ENCODE measurements around the gene RPL23.
"Not testable (repeated sequence)": the region's sequence is repeated elsewhere in the genome, so short reads cannot be mapped to it uniquely, and the experiment has no call there.

The RPL23 gene

GRCh38 chr17:38861399-38861843 lies 7.9 kb upstream of the RPL23 start:
- H2BK5ac ChIP-seq (ENCODE audit: low read length) = no peak overlapping the region
- H3K4me2 ChIP-seq (ENCODE audit: insufficient read depth, low read length, poor library complexity, severe bottlenecking) = no peak overlapping the region
- H3K9ac ChIP-seq (ENCODE audit: low read depth, low read length, poor library complexity) = no peak overlapping the region
- H3K79me1 ChIP-seq (ENCODE audit: low read depth, low read length) = no peaks in the 10 kb centered on the region
- H2BK15ac ChIP-seq (ENCODE audit: low read length) = no peak overlapping the region
- H3K4me3 ChIP-seq (ENCODE audit: low read length in 2 of 2) = no peak overlapping the region
- no peak overlapping the region for H2AK5ac ChIP-seq (ENCODE audit: low read depth, low read length)
- DNase-seq (ENCODE audit: low spot score) = no peak
- H3K4me1 ChIP-seq (ENCODE audit: control insufficient read depth in 2 of 2, insufficient read depth in 1 of 2, low read depth in 1 of 2, low read length in 2 of 2) = peaks cover 0 to 2% of the 10 kb centered on the region in 2 donors
- no peak overlapping the region for H3K14ac ChIP-seq (ENCODE audit: low read length)
- H2AFZ ChIP-seq (ENCODE audit: low read length) = no peak overlapping the region
- H3K18ac ChIP-seq (ENCODE audit: low read length) = no peak overlapping the region
- no peaks in the 10 kb centered on the region for H3K9me3 ChIP-seq (replicated peaks in 1 of 2; ENCODE audit: control insufficient read depth in 2 of 2, insufficient read depth in 1 of 2, low read depth in 1 of 2, low read length in 2 of 2)
- H3K36me3 ChIP-seq (replicated peaks in 1 of 2; ENCODE audit: control insufficient read depth in 2 of 2, insufficient read depth in 2 of 2, low read length in 2 of 2) = no peaks in the 10 kb centered on the region
- H2BK120ac ChIP-seq (ENCODE audit: low read depth, low read length) = no peak overlapping the region
- no peak overlapping the region for H4K91ac ChIP-seq (ENCODE audit: low read depth, low read length, poor library complexity)
- H3K23ac ChIP-seq (ENCODE audit: low read depth, low read length, poor library complexity) = no peak overlapping the region
- no peak overlapping the region for H3K4ac ChIP-seq (ENCODE audit: low read length)
- H2BK12ac ChIP-seq (ENCODE audit: low read length) = no peak overlapping the region
- WGBS, 2 donors (ENCODE audit: extremely low coverage in 2 of 2, insufficient read length in 2 of 2, insufficient replicate concordance in 1 of 2) = no CpG with 5 or more reads among the region's 8 CpGs
- no peak overlapping the region for H4K8ac ChIP-seq (ENCODE audit: low read depth, low read length)
- no peak overlapping the region for H3K27ac ChIP-seq (replicated peaks; ENCODE audit: low read length)
- peaks cover 0 to 3% (median 0%) of the 10 kb centered on the region in 3 experiments for H3K27me3 ChIP-seq (ENCODE audit: control insufficient read depth in 3 of 3, insufficient read depth in 3 of 3, low read depth in 1 of 3, low read length in 3 of 3)

GRCh38 chr17:38857271-38857670 lies 3.8 kb upstream of the RPL23 start:
- no peak overlapping the region for H3K4ac ChIP-seq (ENCODE audit: low read length)
- no peak overlapping the region for H2BK12ac ChIP-seq (ENCODE audit: low read length)
- H2BK120ac ChIP-seq (ENCODE audit: low read depth, low read length) = no peak overlapping the region
- H4K8ac ChIP-seq (ENCODE audit: low read depth, low read length) = no peak overlapping the region
- no peak overlapping the region for H3K9ac ChIP-seq (ENCODE audit: low read depth, low read length, poor library complexity)
- no peak overlapping the region for H3K4me3 ChIP-seq (ENCODE audit: low read length in 2 of 2)
- H2AK5ac ChIP-seq (ENCODE audit: low read depth, low read length) = no peak overlapping the region
- WGBS, 2 donors (ENCODE audit: extremely low coverage in 2 of 2, insufficient read length in 2 of 2, insufficient replicate concordance in 1 of 2) = no CpG with 5 or more reads among the region's 5 CpGs
- H3K27me3 ChIP-seq (ENCODE audit: control insufficient read depth in 3 of 3, insufficient read depth in 3 of 3, low read depth in 1 of 3, low read length in 3 of 3) = peaks cover 0 to 3% (median 0%) of the 10 kb centered on the region in 3 experiments
- H3K4me1 ChIP-seq (ENCODE audit: control insufficient read depth in 2 of 2, insufficient read depth in 1 of 2, low read depth in 1 of 2, low read length in 2 of 2) = peaks cover 1 to 4% of the 10 kb centered on the region in 2 donors
- H2BK15ac ChIP-seq (ENCODE audit: low read length) = no peak overlapping the region
- H2AFZ ChIP-seq (ENCODE audit: low read length) = no peak overlapping the region
- DNase-seq (ENCODE audit: low spot score) = no peak
- H3K36me3 ChIP-seq (replicated peaks in 1 of 2; ENCODE audit: control insufficient read depth in 2 of 2, insufficient read depth in 2 of 2, low read length in 2 of 2) = peaks cover 4 to 7% of the 10 kb centered on the region in 2 donors
- no peak overlapping the region for H3K23ac ChIP-seq (ENCODE audit: low read depth, low read length, poor library complexity)
- no peak overlapping the region for H3K14ac ChIP-seq (ENCODE audit: low read length)
- no peaks in the 10 kb centered on the region for H3K79me1 ChIP-seq (ENCODE audit: low read depth, low read length)
- no peak overlapping the region for H3K4me2 ChIP-seq (ENCODE audit: insufficient read depth, low read length, poor library complexity, severe bottlenecking)
- H4K91ac ChIP-seq (ENCODE audit: low read depth, low read length, poor library complexity) = no peak overlapping the region
- no peak overlapping the region for H2BK5ac ChIP-seq (ENCODE audit: low read length)
- no peak overlapping the region for H3K27ac ChIP-seq (replicated peaks; ENCODE audit: low read length)
- no peaks in the 10 kb centered on the region for H3K9me3 ChIP-seq (replicated peaks in 1 of 2; ENCODE audit: control insufficient read depth in 2 of 2, insufficient read depth in 1 of 2, low read depth in 1 of 2, low read length in 2 of 2)
- no peak overlapping the region for H3K18ac ChIP-seq (ENCODE audit: low read length)

GRCh38 chr17:38855101-38855714 lies 1.7 kb upstream of the RPL23 start:
- not testable (repeated sequence) for H3K18ac ChIP-seq (ENCODE audit: low read length); H3K27me3 ChIP-seq (ENCODE audit: control insufficient read depth in 3 of 3, insufficient read depth in 3 of 3, low read depth in 1 of 3, low read length in 3 of 3); H3K4me2 ChIP-seq (ENCODE audit: insufficient read depth, low read length, poor library complexity, severe bottlenecking); H3K23ac ChIP-seq (ENCODE audit: low read depth, low read length, poor library complexity); H3K14ac ChIP-seq (ENCODE audit: low read length); H3K4me3 ChIP-seq (ENCODE audit: low read length in 2 of 2); H3K4ac ChIP-seq (ENCODE audit: low read length); H4K91ac ChIP-seq (ENCODE audit: low read depth, low read length, poor library complexity); H3K9ac ChIP-seq (ENCODE audit: low read depth, low read length, poor library complexity); DNase-seq (ENCODE audit: low spot score); H2AFZ ChIP-seq (ENCODE audit: low read length); H2BK15ac ChIP-seq (ENCODE audit: low read length); H3K27ac ChIP-seq (replicated peaks; ENCODE audit: low read length); H2BK120ac ChIP-seq (ENCODE audit: low read depth, low read length); H4K8ac ChIP-seq (ENCODE audit: low read depth, low read length); H3K9me3 ChIP-seq (replicated peaks in 1 of 2; ENCODE audit: control insufficient read depth in 2 of 2, insufficient read depth in 1 of 2, low read depth in 1 of 2, low read length in 2 of 2); H3K79me1 ChIP-seq (ENCODE audit: low read depth, low read length); H2BK5ac ChIP-seq (ENCODE audit: low read length); H2AK5ac ChIP-seq (ENCODE audit: low read depth, low read length)
- WGBS, 2 donors (ENCODE audit: extremely low coverage in 2 of 2, insufficient read length in 2 of 2, insufficient replicate concordance in 1 of 2) = no CpG with 5 or more reads among the region's 28 CpGs
- Histone ChIP-seq H3K4me1 (ENCODE audit: control insufficient read depth in 2 of 2, insufficient read depth in 1 of 2, low read depth in 1 of 2, low read length in 2 of 2) (peaks cover 7 to 18% of the 10 kb centered on the region in 2 donors), H2BK12ac (ENCODE audit: low read length) (peak overlapping the region; percentile 67), H3K36me3 (replicated peaks in 1 of 2; ENCODE audit: control insufficient read depth in 2 of 2, insufficient read depth in 2 of 2, low read length in 2 of 2) (peaks cover 17 to 28% of the 10 kb centered on the region in 2 donors)

GRCh38 chr17:38852771-38853291 lies 690 bp downstream of the RPL23 start:
- Histone ChIP-seq H2AFZ (ENCODE audit: low read length) (peak overlapping the region; percentile 75), H3K4me1 (ENCODE audit: control insufficient read depth in 2 of 2, insufficient read depth in 1 of 2, low read depth in 1 of 2, low read length in 2 of 2) (peaks cover 7 to 18% of the 10 kb centered on the region in 2 donors), H3K36me3 (replicated peaks in 1 of 2; ENCODE audit: control insufficient read depth in 2 of 2, insufficient read depth in 2 of 2, low read length in 2 of 2) (peaks cover 35 to 52% of the 10 kb centered on the region in 2 donors), H2BK12ac (ENCODE audit: low read length) (no peak overlapping the region), H2BK15ac (ENCODE audit: low read length) (no peak overlapping the region), H3K4me3 (ENCODE audit: low read length in 2 of 2) (peak overlapping the region; percentile 56 to 93), H4K8ac (ENCODE audit: low read depth, low read length) (no peak overlapping the region), H3K27me3 (ENCODE audit: control insufficient read depth in 3 of 3, insufficient read depth in 3 of 3, low read depth in 1 of 3, low read length in 3 of 3) (peaks cover 0 to 3% (median 0%) of the 10 kb centered on the region in 3 experiments), H3K4me2 (ENCODE audit: insufficient read depth, low read length, poor library complexity, severe bottlenecking) (peak overlapping the region; percentile 76), H4K91ac (ENCODE audit: low read depth, low read length, poor library complexity) (no peak overlapping the region), H3K9me3 (replicated peaks in 1 of 2; ENCODE audit: control insufficient read depth in 2 of 2, insufficient read depth in 1 of 2, low read depth in 1 of 2, low read length in 2 of 2) (no peaks in the 10 kb centered on the region), H3K9ac (ENCODE audit: low read depth, low read length, poor library complexity) (peak overlapping the region; percentile 82), H3K14ac (ENCODE audit: low read length) (no peak overlapping the region), H3K4ac (ENCODE audit: low read length) (no peak overlapping the region), H3K27ac (replicated peaks; ENCODE audit: low read length) (no peak overlapping the region), H3K79me1 (ENCODE audit: low read depth, low read length) (no peaks in the 10 kb centered on the region), H3K18ac (ENCODE audit: low read length) (no peak overlapping the region), H2AK5ac (ENCODE audit: low read depth, low read length) (no peak overlapping the region), H2BK120ac (ENCODE audit: low read depth, low read length) (no peak overlapping the region), H3K23ac (ENCODE audit: low read depth, low read length, poor library complexity) (no peak overlapping the region), H2BK5ac (ENCODE audit: low read length) (no peak overlapping the region)
- WGBS, 2 donors (ENCODE audit: extremely low coverage in 2 of 2, insufficient read length in 2 of 2, insufficient replicate concordance in 1 of 2) = no CpG with 5 or more reads among the region's 19 CpGs
- DNase-seq (ENCODE audit: low spot score) = no peak
